Upper lobe of right lung (tissue), 1 donor: ENCODE measurements around the gene CPZ. TPM values are rescaled to one million over a fixed set of nuclear protein-coding genes. Genes with fewer than 3 reads are reported as not detected.

Experiments
- ATAC-seq: fragments of 200-7000 bp; cut with Tn5 transposase; one replicate; pipeline ENCODE4 v1.9.1; 2020; ENCODE audit warnings: mild to moderate bottlenecking, moderate library complexity
- DNase-seq: peaks from one replicate; pipeline ENCODE4 v3.0.0-alpha.2; 2020
- H3K27ac ChIP-seq: fragments of 200-600 bp; one replicate; pipeline ENCODE4 v1.8.0; 2022
- H3K27me3 ChIP-seq: fragments of 200-600 bp; one replicate; pipeline ENCODE4 v1.8.0; 2022; ENCODE audit warnings: mild to moderate bottlenecking
- H3K36me3 ChIP-seq: fragments of 200-600 bp; one replicate; pipeline ENCODE4 v1.8.0; 2022
- H3K4me1 ChIP-seq: fragments of 200-600 bp; one replicate; pipeline ENCODE4 v1.8.0; 2022
- H3K4me3 ChIP-seq: fragments of 200-600 bp; one replicate; pipeline ENCODE4 v1.8.0; 2022; ENCODE audit warnings: mild to moderate bottlenecking
- H3K9me3 ChIP-seq: fragments of 200-600 bp; one replicate; pipeline ENCODE4 v1.8.0; 2022
- intact Hi-C: fragments of 100-400 bp; cut with DNase I; formaldehyde crosslinking; loops from one replicate; pipeline ENCODE4 v1.11.0; 2022
- total RNA-seq: library from RNA; stranded (reverse); fragmentation: NEBNext Ultra II Directional; extraction: Animal tissue kit (Norgen Biotek cat#: 25700); gene quantifications from one replicate; pipeline ENCODE4 v1.2.1, GENCODE V29; 2021
- TF ChIP-seq, protein P1 (sequence below): fragments of 200-600 bp; IDR thresholded peaks from one replicate; pipeline ENCODE4 v1.8.0; 2022; ENCODE audit warnings: antibody characterized with exemption
- donor health status: DM: no; HTN: yes; CAD: no; lungs with severe emphysema.

CPZ gene
- total RNA-seq, 1 donor from 2014 or later, result 6.7 TPM

DNA sequence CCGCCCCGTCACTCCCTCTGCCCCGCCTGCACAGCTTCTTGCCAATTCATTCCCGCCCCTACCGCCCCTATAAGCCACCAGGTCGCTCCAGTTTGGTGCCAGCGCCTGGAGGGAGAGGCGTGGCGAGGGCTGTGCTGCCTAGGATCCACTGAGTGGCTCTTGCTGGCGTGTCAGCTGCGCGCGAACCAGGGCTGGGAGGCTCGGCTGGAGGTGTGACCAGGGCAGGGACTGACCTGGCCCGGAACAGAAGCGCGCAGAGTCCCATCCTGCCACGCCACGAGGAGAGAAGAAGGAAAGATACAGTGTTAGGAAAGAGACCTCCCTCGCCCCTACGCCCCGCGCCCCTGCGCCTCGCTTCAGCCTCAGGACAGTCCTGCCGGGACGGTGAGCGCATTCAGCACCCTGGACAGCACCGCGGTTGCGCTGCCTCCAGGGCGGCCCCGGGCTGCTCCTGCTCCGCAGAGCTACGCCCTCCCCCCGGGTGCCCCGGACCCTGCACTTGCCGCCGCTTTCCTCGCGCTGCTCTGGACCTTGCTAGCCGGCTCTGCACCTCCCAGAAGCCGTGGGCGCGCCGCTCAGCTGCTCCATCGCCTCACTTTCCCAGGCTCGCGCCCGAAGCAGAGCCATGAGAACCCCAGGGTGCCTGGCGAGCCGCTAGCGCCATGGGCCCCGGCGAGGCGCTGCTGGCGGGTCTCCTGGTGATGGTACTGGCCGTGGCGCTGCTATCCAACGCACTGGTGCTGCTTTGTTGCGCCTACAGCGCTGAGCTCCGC lies 12.1 kb upstream of the CPZ start, which contains the start of gene GPR78:
GPR78 (plus strand) TSS at position 72 of the 773 bp plus-strand sequence; CDS start at position 663, 591 bp downstream.
- DNase-seq (peak; percentile 81), ATAC-seq (peak; percentile 83)
- intact Hi-C loops, result no loop called here
- H3K27ac ChIP-seq, result no peak within 1 kb of the TSS
- TF ChIP-seq, protein P1, sequence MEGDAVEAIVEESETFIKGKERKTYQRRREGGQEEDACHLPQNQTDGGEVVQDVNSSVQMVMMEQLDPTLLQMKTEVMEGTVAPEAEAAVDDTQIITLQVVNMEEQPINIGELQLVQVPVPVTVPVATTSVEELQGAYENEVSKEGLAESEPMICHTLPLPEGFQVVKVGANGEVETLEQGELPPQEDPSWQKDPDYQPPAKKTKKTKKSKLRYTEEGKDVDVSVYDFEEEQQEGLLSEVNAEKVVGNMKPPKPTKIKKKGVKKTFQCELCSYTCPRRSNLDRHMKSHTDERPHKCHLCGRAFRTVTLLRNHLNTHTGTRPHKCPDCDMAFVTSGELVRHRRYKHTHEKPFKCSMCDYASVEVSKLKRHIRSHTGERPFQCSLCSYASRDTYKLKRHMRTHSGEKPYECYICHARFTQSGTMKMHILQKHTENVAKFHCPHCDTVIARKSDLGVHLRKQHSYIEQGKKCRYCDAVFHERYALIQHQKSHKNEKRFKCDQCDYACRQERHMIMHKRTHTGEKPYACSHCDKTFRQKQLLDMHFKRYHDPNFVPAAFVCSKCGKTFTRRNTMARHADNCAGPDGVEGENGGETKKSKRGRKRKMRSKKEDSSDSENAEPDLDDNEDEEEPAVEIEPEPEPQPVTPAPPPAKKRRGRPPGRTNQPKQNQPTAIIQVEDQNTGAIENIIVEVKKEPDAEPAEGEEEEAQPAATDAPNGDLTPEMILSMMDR, result no peak
- H3K4me1 ChIP-seq, result no peaks in the 10 kb centered on the region
- no peaks in the 10 kb centered on the region for H3K36me3 ChIP-seq
- no peaks in the 10 kb centered on the region for H3K9me3 ChIP-seq
- peaks cover 65% of the 10 kb centered on the region for H3K27me3 ChIP-seq
- H3K4me3 ChIP-seq, result no peak within 1 kb of the TSS

DNA sequence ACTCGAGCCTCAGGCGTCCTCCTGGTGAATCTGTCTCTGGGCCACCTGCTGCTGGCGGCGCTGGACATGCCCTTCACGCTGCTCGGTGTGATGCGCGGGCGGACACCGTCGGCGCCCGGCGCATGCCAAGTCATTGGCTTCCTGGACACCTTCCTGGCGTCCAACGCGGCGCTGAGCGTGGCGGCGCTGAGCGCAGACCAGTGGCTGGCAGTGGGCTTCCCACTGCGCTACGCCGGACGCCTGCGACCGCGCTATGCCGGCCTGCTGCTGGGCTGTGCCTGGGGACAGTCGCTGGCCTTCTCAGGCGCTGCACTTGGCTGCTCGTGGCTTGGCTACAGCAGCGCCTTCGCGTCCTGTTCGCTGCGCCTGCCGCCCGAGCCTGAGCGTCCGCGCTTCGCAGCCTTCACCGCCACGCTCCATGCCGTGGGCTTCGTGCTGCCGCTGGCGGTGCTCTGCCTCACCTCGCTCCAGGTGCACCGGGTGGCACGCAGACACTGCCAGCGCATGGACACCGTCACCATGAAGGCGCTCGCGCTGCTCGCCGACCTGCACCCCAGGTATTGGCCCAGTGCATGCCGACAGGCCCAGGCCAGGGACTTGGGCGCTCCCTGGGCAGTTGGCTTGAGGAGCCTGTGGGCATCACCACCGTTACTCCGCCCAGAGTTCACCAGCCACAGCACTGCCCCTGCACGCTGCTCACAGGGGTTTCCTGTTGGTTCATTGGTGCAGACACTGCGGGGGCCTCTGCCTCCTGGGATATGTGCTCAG lies 11.3 kb upstream of the CPZ start:
- Histone ChIP-seq H3K4me1 (no peaks in the 10 kb centered on the region), H3K9me3 (no peaks in the 10 kb centered on the region), H3K27ac (no peak overlapping the region), H3K4me3 (no peak overlapping the region), H3K36me3 (no peaks in the 10 kb centered on the region), H3K27me3 (peaks cover 65% of the 10 kb centered on the region)
- DNase-seq (peak; percentile 56), ATAC-seq (no peak)
- intact Hi-C loops, result no loop called here
- TF ChIP-seq, protein P1, result no peak

DNA sequence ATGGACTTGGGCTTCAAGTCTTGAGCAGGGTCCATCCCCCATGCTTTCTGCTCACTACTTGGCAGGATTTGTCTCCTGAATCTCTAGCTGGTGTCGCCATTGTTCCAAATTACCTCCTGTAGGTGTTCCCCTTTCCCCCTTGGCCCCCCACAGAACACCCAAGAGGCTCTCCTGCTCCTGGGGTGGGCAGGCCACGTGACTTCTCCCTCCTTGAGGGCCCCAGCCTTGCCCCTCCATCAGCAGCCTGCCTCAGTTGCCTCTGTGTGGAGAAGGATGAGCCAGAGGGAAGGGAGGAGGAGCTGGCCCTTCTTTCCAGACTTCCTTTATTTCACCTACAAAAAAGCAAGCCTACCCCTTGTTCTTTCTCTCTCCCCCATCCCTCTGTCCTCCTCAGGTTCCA lies 10.5 kb upstream of the CPZ start:
- TF ChIP-seq, protein P1, result no peak
- Histone ChIP-seq H3K4me3 (no peak overlapping the region), H3K9me3 (no peaks in the 10 kb centered on the region), H3K27ac (no peak overlapping the region), H3K27me3 (peaks cover 64% of the 10 kb centered on the region), H3K4me1 (no peaks in the 10 kb centered on the region), H3K36me3 (no peaks in the 10 kb centered on the region)
- ATAC-seq (no peak), DNase-seq (no peak)
- intact Hi-C loops, result no loop called here

DNA sequence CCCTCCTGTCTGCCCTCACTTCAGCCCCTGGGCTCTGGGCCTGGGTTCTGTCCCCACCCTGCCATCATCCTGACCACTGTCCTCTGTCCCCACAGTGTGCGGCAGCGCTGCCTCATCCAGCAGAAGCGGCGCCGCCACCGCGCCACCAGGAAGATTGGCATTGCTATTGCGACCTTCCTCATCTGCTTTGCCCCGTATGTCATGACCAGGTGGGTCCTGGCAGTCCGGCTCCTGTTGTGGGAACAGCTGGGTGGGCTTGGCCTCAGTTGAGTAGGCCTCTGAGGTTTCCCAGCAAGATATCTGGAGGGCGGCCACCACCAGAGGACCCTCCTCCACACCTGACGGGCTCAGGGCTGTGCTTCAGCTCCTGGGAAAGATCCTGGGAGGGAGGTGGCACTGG lies 10.1 kb upstream of the CPZ start:
- H3K4me3 ChIP-seq, result no peak overlapping the region
- ATAC-seq (no peak), DNase-seq (peak; percentile 38)
- H3K9me3 ChIP-seq, result no peaks in the 10 kb centered on the region
- no peaks in the 10 kb centered on the region for H3K4me1 ChIP-seq
- TF ChIP-seq, protein P1, result no peak
- H3K27me3 ChIP-seq, result peaks cover 59% of the 10 kb centered on the region
- no peaks in the 10 kb centered on the region for H3K36me3 ChIP-seq
- H3K27ac ChIP-seq, result no peak overlapping the region
- intact Hi-C loops, result no loop called here

DNA sequence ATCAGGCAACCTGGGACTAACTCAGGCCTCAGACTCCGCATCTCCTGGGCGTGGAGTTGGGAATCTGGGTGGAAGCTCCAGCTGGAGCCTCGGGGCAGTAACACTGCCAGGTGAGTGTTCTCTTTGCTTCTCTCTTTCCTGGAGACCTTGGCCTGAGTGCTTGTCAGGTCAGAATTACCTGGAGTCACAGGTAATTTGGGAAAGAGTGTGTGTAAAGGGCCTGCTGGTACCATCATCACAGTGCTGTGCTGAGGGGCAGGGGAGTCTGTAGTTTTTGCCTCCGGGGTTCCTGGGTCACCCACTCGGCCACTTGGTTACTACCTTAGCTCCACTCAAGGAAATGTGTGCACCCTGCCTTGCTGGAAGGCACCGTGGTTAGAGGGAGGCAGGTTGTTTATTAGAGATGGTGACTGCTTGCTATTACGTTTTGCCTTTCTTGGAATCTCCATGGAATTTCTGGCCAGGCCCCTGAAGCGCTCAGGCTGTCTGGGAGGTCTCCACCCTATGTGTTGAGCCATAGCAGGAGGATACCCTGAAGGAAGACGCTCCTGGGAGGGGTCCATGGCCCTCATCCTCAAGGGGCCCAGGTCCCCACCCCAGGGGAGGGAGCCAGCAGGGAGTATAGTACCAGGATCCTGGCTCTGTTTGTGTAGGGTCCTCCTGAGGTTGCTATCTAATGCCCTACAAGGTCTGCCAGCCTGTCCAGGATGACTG lies 9.5 kb upstream of the CPZ start:
- TF ChIP-seq, protein P1, result no peak
- intact Hi-C loops, result no loop called here
- Histone ChIP-seq H3K9me3 (no peaks in the 10 kb centered on the region), H3K4me3 (no peak overlapping the region), H3K36me3 (no peaks in the 10 kb centered on the region), H3K27ac (no peak overlapping the region), H3K4me1 (no peaks in the 10 kb centered on the region), H3K27me3 (peaks cover 53% of the 10 kb centered on the region)
- no peak for ATAC-seq
- DNase-seq, result no peak
